Endothelial cell (in vitro differentiated cells): ENCODE data around the gene MYRF. TPM values are rescaled to one million over a fixed set of nuclear protein-coding genes. Genes with fewer than 3 reads are reported as not detected.

Source experiments
- DNase-seq: peaks from one replicate; pipeline ENCODE4 v3.0.0; 2021; ENCODE audit warnings: low spot score
- H3K27ac Mint-ChIP-seq: one replicate; pipeline ENCODE4 v1.8.0; 2021; ENCODE audit warnings: mixed read lengths, inconsistent platforms; ENCODE audit not compliant: unreplicated experiment
- H3K27me3 Mint-ChIP-seq: one replicate; pipeline ENCODE4 v1.8.0; 2021; ENCODE audit warnings: mild to moderate bottlenecking, moderate library complexity, mixed read lengths, inconsistent platforms; ENCODE audit not compliant: unreplicated experiment
- H3K36me3 Mint-ChIP-seq: one replicate; pipeline ENCODE4 v1.8.0; 2021; ENCODE audit warnings: mild to moderate bottlenecking, low read depth, mixed read lengths, inconsistent platforms; ENCODE audit not compliant: unreplicated experiment
- H3K4me1 Mint-ChIP-seq: one replicate; pipeline ENCODE4 v1.8.0; 2021; ENCODE audit warnings: mild to moderate bottlenecking, mixed read lengths, inconsistent platforms; ENCODE audit not compliant: unreplicated experiment
- H3K4me3 Mint-ChIP-seq: one replicate; pipeline ENCODE4 v1.8.0; 2021; ENCODE audit warnings: mild to moderate bottlenecking, mixed read lengths, inconsistent platforms; ENCODE audit not compliant: unreplicated experiment
- H3K9me3 Mint-ChIP-seq: one replicate; pipeline ENCODE4 v1.8.0; 2021; ENCODE audit warnings: mixed read lengths, inconsistent platforms; ENCODE audit not compliant: unreplicated experiment
- CTCF ChIP-seq: fragments of 200-600 bp; sonication (generic); IDR thresholded peaks from one replicate; pipeline ENCODE4 v1.5.0; 2021; ENCODE audit warnings: antibody characterized with exemption; ENCODE audit not compliant: unreplicated experiment
- total RNA-seq: library from RNA; stranded (reverse); fragmentation: NEBNext Ultra II Directional; extraction: Animal tissue kit (Norgen Biotek cat#: 25700); gene quantifications from one replicate; pipeline ENCODE4 v1.2.1, GENCODE V29; 2021; ENCODE audit not compliant: unreplicated experiment

MYRF gene
- total RNA-seq, 1 donor from 2014 or later: 1.5 TPM

- Mint-ChIP-seq H3K27me3 (peaks cover 15% of the 10 kb centered on the region), H3K9me3 (no peaks in the 10 kb centered on the region), H3K4me1 (peaks cover 3% of the 10 kb centered on the region), H3K4me3 (no peak overlapping the region), H3K36me3 (no peaks in the 10 kb centered on the region), H3K27ac (no peak overlapping the region)
- peak; percentile 80 for DNase-seq
- peak; percentile 97 for TF ChIP-seq CTCF
These were observed 19.1 kb upstream of the MYRF start for GRCh38 chr11:61733120-61733978.

- H3K36me3 Mint-ChIP-seq: no peaks in the 10 kb centered on the region
- H3K4me3 Mint-ChIP-seq: no peak overlapping the region
- H3K9me3 Mint-ChIP-seq: no peaks in the 10 kb centered on the region
These were observed 17.7 kb upstream of the MYRF start for GRCh38 chr11:61734767-61735166.

GRCh38 chr11:61735391-61735790 is 17.0 kb upstream of the MYRF start:
- no peak for TF ChIP-seq CTCF
- Mint-ChIP-seq H3K4me3 (no peak overlapping the region), H3K4me1 (peaks cover 3% of the 10 kb centered on the region), H3K9me3 (no peaks in the 10 kb centered on the region), H3K36me3 (no peaks in the 10 kb centered on the region), H3K27me3 (peaks cover 15% of the 10 kb centered on the region), H3K27ac (no peak overlapping the region)
- DNase-seq: no peak

More at GRCh38 chr11:61734767-61735166, 17.7 kb upstream of the MYRF start:
- no peak for DNase-seq
- Mint-ChIP-seq H3K27ac (no peak overlapping the region), H3K4me1 (peaks cover 3% of the 10 kb centered on the region), H3K27me3 (peaks cover 16% of the 10 kb centered on the region)
- no peak for TF ChIP-seq CTCF

- no peak for TF ChIP-seq CTCF
- no peak overlapping the region for H3K27ac Mint-ChIP-seq
- peaks cover 15% of the 10 kb centered on the region for H3K27me3 Mint-ChIP-seq
- no peaks in the 10 kb centered on the region for H3K9me3 Mint-ChIP-seq
- H3K4me3 Mint-ChIP-seq: no peak overlapping the region
- no peaks in the 10 kb centered on the region for H3K36me3 Mint-ChIP-seq
- no peak for DNase-seq
- peaks cover 3% of the 10 kb centered on the region for H3K4me1 Mint-ChIP-seq
These were observed 16.1 kb upstream of the MYRF start for GRCh38 chr11:61736310-61736709.

GRCh38 chr11:61737131-61737530 is 15.3 kb upstream of the MYRF start:
- no peaks in the 10 kb centered on the region for H3K36me3 Mint-ChIP-seq
- no peaks in the 10 kb centered on the region for H3K9me3 Mint-ChIP-seq
- DNase-seq: no peak
- H3K27me3 Mint-ChIP-seq: peaks cover 16% of the 10 kb centered on the region
- no peak for TF ChIP-seq CTCF
- H3K4me3 Mint-ChIP-seq: no peak overlapping the region
- H3K27ac Mint-ChIP-seq: no peak overlapping the region
- H3K4me1 Mint-ChIP-seq: peaks cover 3% of the 10 kb centered on the region
